Stimulated activated CD4-positive, alpha-beta T cell treated with anti-CD3 and anti-CD28 coated beads, Interleukin-15, amount 100 ng/mL, for 24 hours (primary cell): ENCODE data around the gene CTU2.

Source experiments
- DNase-seq: peaks from one replicate; pipeline ENCODE4 v3.0.0-alpha.2; 2020

The CTU2 gene

GRCh38 chr16:88764080-88764479, 57.8 kb downstream of the CTU2 start:
- DNase-seq: no peak

DNA sequence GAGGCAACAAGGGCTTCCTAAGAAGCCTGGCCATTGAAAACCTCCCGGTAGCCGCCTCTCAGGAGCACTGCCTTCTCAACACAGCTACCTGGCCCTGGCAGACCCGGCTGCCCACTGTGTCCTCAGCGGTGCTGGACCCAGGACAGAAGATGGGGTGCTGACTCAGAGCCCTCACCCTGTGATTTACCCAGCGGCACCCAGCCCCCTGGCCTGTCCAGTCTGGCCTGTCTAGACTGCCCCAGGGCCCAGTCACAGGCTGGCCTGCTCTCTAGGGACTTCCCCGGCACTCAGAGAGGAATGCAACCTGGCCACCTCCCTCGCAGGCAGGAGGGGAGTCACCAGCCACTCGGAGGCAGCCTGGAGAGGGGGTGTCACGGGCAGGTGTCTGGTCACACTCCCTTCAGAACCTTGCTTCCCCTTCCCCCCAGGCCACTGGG, 58.6 kb downstream of the CTU2 start:
- no peak for DNase-seq
